Activated CD8-positive, alpha-beta memory T cell treated with anti-CD3 and anti-CD28 coated beads, Interleukin-2, amount 50 U/mL, for 1 hour (primary cell): Measurements from ENCODE around the gene SLC26A8.
"Not testable (repeated sequence)": the region's sequence is repeated elsewhere in the genome, so short reads cannot be mapped to it uniquely, and the experiment has no call there.

Experiments
- DNase-seq: peaks from one replicate; pipeline ENCODE4 v3.0.0-alpha.2; 2020; ENCODE audit errors: extremely low read depth

Gene SLC26A8

DNA sequence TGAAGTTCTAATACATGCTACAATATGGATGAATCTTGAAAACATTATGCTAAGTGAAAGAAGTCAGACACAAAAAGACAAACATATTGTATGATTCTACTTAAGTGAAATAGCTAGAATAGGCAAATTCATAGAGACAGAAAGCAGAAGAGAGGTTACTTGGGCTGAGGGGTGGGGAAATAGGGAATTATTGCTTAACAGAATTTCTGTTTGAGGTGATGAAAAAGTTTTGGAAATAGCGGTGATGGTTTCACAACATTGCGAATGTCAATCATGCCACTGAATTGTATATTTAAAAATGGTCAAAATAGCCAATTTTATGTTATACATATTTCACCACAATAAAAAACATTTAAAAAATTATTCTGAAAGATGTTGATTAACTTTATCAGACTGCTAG, 6.1 kb downstream of the SLC26A8 start:
- no peak for DNase-seq

DNA sequence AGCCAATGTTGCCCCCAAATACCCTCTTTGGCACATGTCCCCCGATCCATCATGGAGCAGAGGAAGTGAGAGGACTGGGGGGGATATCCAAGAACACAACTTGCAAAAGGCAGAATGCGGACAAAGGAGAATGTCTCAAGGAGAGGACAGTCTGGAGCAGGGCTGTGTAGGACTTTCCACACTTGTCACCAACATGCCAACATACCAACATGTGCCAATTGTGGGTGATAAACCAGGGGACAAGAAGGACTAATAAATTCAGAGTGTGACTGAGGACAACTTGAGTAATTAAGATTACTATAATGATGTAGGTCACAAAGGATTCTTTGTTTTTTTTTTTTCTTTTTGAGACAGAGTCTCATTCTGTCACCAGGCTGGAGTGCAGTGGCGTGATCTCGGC, 8.8 kb downstream of the SLC26A8 start:
- no peak for DNase-seq

DNA sequence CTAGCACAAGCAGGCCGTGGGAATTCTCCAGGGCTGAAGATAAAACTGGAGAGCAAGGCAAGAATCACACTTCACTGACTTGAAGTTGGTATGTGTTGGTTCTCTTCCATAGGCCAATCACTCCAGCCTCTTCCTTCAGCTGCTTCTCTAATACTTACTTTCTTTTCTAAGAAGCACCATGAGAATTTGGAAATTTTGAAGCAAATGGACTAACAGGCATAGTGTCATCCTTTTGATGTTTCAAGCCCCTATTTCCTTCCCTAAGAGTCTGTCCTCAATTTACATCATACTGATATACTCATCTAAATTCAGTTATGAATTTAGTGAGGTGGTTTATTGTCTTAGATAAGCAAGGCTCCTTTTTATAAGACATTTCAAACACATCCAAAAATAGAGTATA, 24.0 kb downstream of the SLC26A8 start:
- DNase-seq = no peak

DNA sequence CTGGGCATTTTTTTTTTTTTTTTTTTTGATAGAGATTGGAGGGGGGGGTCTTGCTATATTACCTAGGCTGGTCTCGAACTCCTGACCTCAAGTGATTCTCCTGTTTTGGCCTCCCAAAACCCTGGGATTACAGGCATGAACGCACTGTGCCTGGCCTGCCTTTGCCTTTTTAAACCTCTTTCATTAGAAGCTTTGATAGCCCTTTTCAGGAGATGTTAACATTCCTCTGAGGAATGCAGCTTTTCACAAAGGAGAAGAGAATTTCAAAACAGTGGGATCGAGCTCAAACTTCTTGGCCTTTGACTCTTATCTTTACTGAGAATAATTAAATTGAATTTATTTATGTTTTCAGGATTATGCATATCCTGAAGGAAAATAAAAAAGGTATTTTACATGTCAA, 31.3 kb downstream of the SLC26A8 start:
- no peak for DNase-seq

DNA sequence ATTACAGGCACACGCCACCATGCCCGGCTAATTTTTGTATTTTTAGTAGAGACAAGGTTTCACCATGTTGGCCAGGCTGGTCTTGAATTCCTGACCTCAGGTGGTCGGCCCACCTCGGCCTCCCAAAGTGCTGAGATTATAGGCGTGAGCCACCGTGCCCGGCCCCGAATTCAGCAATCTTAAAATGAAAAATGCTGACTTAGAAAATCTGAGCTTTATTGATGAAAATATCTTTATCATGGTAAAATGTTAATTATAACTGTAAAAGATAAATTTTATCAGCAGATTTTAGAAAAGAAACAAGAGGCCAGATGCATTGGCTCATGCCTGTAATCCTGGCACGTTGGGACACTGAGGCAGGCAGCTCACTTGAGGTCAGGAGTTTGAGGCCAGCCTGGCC, 36.4 kb downstream of the SLC26A8 start:
- DNase-seq = not testable (repeated sequence)

DNA sequence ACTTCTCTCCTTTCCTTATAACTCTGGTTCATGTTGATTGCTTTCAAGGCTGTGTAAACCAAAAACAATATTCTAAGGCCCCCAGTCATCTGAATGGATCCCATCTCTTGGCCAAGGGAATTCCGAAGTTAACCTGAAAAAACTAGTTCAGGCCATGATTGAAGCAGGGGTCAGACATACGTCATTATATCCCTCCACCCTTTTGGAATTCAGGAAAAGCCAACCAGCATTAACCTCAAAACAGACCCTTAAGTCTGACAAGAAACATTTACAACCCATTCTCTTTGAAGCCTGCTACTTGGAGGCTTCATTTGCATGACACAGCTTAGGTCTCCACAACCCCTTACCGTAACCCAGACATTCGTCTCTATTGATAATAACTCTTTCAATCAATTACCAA, 39.7 kb downstream of the SLC26A8 start:
- DNase-seq = no peak

DNA sequence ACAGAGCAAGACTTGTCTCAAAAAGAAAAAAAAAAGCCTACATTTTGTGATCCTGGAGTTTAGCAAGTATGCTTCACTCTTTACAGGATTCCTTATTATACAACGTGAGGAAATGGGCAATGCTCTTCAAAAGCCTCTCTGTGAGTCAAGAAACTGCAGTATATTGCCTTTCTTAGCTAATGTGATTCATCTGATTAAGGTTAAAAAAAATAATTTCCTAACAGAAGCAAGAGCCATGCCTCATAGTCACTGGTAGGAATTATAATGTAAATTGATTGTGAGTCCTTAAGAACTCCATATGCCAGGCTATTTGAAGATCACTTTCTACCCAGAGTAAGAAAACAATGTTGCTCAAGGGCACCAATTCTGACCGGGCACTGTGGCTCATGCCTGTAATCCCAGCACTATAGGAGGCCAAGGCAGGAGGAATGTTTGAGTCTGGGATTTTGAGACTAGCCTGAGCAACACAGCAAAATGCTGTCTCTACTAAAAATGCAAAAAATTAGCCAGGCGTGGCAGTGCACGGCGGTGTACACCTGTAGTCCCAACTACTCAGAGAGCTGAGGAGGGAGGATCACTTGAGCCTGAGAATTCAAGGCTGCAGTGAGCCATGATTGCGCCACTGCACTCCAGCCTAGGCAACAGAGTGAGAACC, 43.3 kb downstream of the SLC26A8 start:
- DNase-seq = no peak

DNA sequence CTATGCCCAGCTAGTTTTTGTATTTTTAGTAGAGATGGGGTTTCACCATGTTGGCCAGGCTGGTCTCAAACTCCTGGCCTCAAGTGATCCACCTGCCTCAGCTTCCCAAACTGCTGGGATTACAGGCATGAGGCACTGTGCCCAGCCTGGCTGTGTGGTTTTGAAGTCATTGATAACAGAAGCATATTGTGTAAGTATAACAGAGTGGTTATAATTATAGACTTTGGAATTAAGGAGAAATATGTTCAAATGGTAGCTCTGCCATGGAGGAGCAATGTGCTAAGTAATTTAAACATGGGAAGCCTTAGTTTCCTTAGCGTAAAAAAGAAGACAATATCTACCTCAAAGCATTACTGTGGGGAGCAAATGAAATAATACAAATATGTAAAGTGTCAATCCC, 44.3 kb downstream of the SLC26A8 start:
- DNase-seq = not testable (repeated sequence)

DNA sequence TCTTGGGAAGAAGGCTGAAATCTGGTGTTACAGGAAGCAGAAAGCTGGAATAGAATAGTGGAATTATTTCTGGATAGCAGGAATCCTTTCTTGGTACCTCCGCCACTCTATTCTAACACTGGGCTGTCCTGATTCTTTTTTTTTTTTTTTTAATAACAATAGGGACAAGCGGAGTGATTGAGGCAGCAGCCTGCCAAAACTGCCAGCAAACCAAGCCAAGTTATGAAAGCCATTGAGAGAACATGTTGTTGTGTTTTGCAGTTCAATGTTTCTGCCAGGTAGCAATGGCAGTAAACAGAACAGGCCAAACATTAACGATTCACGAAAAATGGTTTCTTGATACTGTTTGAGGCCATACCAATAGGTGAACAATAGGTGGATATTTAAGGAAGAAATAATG, 47.1 kb downstream of the SLC26A8 start:
- DNase-seq = no peak

DNA sequence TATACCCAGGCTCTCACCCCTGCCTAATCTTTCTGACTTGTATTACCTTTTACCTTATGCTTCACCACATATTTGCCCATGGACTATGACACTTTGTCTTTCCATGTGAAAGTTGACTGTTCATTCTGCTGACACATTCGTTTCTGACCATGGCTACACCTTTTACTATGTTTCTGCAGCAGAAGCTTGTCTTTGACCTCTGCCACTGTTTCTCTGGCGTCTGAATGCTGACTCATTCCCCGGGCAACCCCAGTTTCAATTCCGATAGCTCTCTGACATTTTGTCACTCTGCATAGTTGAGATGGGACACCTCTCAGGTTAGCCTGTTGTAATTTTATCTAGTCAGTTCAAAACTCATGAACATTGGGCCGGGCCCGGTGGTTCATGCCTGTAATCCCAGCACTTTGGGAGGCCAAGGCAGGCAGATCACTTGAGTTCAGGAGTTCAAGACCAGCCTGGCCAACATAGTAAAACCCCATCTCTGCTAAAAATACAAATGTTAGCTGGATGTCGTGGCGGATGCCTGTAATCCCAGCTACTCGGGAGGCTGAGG, 50.7 kb downstream of the SLC26A8 start:
- no peak for DNase-seq

DNA sequence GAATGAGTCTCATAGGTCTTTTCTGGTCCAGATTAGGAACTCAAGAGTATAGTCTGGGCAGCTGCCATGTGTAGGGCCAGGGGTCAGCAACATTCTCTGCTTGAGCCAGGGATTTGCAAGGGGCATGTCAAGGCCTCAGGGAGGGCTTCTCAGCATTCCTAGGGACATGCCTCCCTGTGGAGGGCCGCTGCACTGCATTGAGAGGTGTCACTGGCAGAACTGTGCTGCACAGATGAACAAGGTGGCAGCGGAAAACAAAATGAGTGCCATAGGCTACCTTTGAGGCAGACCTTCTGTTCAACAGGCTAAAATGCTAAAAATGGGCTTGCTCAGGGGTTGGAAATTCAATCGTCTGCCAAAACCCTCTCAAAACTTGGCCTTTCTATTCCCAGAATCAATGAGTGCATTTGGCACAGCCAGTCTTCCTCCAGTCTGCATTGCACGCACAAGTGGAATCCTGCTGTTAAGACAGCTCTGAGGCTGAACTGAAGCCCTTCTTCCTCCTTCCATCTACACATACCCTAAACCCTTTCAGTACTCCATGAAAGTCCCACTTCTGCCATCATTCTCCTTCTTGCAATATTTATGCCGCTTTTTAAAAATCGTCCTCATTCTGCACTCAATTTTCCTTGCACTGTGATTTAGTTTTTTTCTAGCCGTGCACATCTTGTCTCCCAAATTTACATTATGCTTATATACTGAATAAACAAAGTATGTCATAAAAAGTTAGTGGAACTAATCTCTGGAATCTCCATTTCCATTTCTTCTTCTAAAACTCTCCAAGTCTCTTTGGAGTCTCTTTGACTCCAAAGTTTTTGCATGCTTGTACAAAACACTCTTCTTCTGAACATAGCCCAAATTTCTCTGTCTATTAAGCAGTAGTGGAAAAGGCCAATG, 51.7 kb downstream of the SLC26A8 start:
- DNase-seq = no peak

DNA sequence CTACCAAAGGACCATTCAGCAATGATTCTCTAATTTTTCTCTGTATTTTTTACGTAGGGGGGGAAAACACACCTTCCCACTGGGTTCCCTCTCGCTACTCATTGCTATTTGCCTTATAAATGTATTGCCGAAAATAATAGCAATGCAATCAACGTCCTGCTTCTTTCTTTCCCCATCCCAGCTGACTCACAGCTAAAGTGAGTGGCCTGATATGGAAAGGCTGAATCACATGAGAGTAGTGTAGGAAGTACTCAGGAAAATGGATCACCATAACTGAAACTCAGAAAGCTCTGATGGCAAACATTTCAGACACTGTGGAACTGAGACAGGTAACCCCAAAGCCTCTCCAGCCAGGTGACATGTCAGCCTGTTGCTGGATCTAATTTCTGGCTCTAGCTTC, 54.3 kb downstream of the SLC26A8 start:
- DNase-seq = no peak

DNA sequence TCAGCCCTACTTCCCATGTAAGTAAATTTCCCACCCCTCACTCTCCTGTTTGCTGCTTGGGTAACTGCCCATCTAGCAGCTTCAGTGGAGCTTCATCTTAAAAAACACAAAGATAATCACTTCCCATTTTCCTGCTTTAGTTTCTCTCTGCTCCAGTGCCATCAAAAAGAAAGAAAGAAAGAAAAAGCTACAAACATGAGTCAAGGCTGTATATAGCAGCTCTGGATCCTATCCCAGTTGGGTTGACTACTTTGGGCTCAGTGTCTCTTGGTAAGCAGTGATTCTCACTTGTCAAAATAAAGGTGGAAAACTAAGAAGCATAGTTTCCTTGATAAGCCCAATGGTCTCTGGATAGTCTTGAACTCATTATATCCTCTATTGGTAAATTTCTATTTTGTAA, 54.8 kb downstream of the SLC26A8 start:
- DNase-seq = no peak

DNA sequence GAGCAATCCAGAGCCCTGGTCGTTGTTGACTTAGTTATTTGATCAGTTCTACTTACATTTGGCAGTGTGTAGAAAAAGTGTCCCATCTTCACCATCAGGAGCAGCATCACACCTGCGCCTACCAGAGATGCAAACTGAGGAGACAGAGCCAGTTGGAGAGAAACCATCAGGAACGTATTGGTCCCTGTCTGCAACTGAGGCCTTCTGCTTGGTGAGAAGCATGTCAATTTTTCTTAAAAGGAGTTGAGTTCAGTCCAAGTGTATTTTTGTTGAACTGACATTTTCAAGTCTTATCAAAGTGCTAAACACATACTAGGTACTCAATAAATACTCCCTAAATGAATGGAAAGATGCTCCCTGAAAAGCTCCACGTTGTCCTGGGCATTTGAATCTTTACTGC, 55.6 kb downstream of the SLC26A8 start:
- no peak for DNase-seq

DNA sequence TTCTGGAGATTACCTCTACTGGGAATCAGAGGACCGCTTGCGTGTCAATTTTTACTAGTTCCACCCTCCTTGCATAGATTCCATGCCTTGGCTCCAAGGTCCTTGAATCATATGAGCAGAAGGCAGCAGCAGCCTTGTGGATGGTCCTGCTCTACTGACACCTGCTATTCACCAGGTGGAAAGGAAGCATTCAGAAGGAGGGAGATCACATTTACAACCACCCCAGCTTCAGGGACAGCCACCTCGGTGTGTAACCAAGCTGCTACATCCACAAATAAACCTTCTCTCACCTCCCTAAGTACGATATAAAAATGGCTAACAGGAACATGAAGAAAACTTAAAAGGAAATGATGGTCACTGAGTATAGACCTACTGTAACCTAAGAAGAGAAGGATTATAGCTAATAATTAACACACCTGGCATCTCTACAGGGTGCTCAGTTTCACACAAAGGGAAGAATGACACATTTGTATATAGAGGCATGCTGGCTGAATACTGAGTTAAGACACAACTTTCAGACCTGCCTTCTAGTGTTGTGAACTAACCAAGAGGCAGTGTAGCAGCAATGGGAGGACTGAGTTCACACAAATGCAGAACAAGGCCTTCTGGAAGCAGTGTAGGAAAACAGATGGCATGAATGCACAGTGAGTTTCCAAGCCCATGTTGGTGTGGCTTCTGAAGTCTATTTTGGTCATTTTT, 57.2 kb downstream of the SLC26A8 start:
- DNase-seq = no peak

DNA sequence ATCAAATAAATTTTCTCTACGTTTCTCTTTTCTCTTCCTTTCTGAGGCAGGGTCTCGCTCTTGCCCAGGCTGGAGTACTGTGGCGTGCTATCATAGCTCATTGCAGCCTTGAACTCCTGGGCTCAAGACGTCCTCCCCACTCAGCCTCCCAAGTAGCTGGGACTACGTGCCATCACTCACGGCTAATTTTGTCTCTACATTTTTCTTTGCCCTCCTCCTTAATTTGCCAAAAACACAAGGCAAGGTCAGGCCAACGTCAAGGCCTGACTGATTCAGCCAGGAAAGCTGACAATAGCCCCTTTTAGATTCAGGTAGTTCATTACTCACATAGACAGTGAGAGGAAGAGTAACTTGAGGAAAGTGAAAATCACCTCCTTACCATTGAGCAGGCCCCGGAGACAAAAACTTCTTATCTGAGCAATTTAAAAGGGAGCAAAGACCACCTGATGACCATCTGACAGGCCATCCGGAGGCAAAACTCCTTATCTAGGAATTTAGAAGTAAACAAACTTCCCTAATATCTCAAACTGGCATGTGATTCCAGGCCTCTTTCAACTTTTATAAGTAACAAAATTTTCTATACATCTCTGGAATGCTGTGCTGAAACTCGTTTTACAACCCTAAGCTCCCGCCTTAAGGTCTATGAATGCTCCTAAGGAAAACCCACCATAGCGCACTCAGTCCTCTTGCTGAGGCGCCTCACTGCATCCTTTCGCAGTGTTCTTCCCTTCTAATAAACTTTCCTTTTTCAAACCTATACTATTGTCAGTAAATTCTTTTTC, 61.5 kb downstream of the SLC26A8 start:
- DNase-seq = no peak

DNA sequence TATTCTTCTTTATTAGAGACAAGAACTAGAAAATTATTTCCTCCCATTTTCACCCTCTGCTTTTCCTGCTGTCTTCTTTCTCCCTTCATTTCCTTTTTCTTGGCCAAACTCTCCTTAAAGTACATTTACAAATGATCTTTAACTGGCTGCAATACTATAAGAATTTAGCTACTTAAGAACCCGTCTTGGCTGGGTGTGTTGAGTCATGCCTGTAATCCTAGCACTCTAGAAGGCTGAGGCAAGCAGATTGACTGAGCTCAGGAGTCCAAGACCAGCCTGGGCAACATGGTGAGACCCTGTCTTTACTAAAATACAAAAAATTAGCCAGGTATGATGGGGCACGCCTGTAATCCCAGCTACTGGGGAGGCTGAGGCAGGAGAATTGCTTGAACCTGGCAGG, 64.3 kb downstream of the SLC26A8 start:
- no peak for DNase-seq

DNA sequence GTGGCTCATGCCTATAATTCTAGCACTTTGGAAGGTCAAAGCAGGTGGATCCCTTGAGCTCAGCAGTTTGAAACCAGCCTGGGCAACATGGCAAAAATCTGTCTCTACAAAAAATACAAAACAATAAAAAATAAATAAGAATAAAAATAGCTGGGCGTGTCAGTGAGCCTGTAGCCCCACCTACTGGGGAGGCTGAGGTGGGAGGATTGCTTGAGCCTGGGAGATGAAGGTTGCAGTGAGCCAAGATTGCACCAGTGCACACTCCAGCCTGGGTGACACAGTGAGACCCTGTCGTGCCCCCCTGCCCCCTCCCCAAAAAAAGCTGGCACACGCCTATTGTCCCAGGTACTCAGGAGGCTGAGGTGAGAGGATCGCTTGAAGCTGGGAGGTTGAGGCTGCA, 68.5 kb downstream of the SLC26A8 start:
- no peak for DNase-seq

DNA sequence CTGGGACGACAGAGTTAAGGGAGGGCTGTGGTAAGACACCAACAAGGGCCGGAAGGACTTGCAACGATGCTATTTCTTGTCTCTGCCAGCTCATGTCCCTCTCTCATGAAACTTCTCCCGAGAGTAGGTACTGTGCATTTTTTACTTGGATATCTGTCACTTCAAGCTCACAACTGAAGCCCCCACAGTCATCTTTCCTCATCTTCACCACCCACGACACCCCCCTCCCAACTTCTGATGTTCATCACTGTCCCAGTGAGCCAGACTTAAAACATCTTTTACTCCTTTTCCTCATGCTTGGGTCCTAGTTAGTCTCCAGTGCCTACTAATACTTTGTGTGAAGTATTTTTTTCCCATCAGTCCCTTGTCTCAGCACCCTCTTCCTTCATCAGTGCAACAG, 68.9 kb downstream of the SLC26A8 start:
- no peak for DNase-seq

DNA sequence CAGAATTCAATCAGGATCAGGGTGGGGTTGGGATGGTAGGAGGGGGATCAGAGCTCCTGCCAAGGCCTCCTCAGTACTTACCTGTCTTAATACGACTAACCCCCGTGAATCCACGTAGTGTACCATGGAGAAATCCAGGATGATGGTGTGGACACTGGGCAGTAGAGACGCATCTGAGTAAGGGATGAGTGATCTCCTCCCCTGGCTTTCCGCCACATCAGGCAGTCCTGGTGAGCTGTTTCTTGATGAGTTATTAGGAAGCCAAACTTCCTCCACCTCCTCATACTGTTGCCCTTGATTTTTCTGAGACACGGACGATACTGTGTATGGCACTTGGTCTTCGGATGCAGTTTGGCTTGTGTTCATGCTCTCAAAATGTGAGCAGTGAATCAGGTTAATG, 69.4 kb downstream of the SLC26A8 start:
- no peak for DNase-seq

DNA sequence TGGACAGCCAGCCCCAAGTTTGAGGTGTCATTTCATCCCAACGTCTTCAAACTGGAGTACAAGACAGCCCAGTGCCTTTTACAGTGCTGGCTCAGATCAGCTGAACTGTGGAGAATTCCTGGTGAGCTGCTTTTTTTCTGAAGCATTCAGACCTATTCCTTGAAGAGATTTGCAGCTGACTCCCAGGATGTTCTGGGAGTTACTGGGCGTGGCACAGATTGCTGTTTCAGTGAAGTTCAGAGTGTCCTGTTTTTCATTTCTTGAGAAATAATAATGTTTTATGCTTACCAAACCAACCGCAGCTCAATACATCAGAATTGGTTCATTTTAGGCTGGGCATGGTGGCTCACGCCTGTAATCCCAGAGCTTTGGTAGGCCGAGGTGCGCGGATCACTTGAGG, 70.1 kb downstream of the SLC26A8 start:
- no peak for DNase-seq

DNA sequence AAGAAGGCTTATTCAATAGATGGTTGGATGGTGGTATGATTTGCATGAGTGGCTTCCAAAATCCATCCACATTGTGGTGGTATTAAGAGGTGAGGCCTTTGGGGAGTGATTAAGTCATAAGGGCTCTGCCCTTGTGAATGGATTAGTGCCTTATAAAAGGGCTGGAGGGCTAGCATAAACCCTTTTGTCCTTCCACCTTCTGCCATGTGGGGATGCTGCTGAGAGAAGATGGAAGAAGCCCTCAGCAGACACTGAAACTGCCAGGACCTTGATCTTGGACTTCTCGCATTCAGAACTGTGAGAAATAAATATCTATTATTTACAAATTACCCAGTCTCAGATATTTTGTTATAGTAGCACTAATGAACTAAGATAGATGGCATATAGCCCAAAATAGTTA, 75.7 kb downstream of the SLC26A8 start:
- no peak for DNase-seq
